ENCODE results near the gene ZBTB39. TPM values are rescaled to one million over a fixed set of nuclear protein-coding genes. Genes with fewer than 3 reads are reported as not detected.
A peak's percentile ranks its signal among the peaks of the same experiment; 100 is the strongest.
"Not testable (repeated sequence)": the region's sequence is repeated elsewhere in the genome, so short reads cannot be mapped to it uniquely, and the experiment has no call there.

ZBTB39 gene
- total RNA-seq, 1 donor from 2014 or later, result 6.8 TPM

DNA sequence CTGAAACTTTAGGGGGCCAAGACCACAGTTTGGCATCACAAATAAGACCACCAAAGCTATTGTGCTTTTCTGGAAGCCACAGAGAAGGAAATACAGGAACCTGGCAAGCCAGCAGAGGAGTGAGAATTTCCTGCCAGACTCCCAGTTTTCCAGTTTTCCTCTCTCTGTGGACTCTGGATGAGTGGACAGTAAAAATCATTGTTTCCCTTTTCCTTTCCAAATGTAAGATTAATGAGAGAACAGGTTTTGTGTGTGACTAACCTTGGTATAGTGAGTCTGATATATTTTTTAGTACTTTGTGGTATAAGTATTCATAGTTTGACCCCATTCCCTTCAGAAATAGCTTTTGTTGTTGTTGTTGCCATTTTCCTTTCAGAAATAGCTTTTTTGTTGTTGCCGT lies 12.6 kb upstream of the ZBTB39 start:
- DNase-seq, result no peak
- Histone ChIP-seq H3K27me3 (ENCODE audit: low read depth) (peaks cover 9% of the 10 kb centered on the region), H3K4me3 (no peak overlapping the region), H3K4me1 (no peaks in the 10 kb centered on the region), H3K36me3 (no peaks in the 10 kb centered on the region), H3K27ac (no peak overlapping the region), H3K9me3 (no peaks in the 10 kb centered on the region)
- no peak for ATAC-seq
- intact Hi-C loops (cut with DNase I), result no loop called here
- TF ChIP-seq, protein P1, sequence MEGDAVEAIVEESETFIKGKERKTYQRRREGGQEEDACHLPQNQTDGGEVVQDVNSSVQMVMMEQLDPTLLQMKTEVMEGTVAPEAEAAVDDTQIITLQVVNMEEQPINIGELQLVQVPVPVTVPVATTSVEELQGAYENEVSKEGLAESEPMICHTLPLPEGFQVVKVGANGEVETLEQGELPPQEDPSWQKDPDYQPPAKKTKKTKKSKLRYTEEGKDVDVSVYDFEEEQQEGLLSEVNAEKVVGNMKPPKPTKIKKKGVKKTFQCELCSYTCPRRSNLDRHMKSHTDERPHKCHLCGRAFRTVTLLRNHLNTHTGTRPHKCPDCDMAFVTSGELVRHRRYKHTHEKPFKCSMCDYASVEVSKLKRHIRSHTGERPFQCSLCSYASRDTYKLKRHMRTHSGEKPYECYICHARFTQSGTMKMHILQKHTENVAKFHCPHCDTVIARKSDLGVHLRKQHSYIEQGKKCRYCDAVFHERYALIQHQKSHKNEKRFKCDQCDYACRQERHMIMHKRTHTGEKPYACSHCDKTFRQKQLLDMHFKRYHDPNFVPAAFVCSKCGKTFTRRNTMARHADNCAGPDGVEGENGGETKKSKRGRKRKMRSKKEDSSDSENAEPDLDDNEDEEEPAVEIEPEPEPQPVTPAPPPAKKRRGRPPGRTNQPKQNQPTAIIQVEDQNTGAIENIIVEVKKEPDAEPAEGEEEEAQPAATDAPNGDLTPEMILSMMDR (IDR thresholded peaks at IDR 0.05), result no peak

DNA sequence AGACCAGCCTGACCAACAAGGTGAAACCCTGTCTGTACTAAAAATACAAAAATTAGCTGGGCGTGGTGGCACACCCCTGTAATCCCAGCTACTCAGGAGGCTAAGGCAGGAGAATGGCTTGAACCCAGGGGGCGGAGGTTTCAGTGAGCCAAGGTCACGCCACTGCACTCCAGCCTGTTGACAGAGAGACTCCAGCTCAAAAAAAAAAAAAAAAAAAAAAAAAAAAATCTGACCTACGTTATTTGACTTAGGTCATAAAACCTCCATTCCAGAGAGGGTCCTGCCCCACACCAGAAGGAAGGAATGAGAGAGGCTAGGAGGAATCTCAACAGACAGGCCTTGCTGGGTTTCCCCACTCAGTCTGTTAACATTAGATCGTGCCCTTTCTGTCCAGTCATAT lies 12.0 kb upstream of the ZBTB39 start:
- intact Hi-C loops (cut with DNase I); DNase-seq; H3K27ac ChIP-seq; H3K27me3 ChIP-seq (ENCODE audit: low read depth); H3K4me1 ChIP-seq; H3K4me3 ChIP-seq; ATAC-seq; H3K36me3 ChIP-seq; H3K9me3 ChIP-seq: not testable (repeated sequence)

DNA sequence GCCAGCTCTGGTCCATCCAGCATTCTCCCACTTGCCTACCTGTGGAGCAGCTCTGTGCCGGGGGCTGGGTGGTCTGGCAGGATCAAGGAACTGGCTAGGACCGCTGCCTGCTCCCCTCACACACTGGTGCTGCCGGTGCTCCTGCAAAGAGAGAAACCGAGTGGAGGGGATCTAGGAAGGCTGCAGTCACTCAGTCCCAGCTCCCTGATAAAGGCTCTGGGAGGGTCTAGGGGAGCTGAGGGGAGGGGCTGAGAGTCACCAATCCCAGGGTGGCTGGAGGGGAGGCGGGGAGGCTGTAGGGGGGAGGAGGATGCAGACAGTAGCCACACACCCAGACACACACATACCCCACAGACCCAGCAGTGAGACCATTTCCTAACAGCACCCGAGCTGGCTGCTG lies 10.0 kb upstream of the ZBTB39 start, which contains the start of gene TAC3:
Gene TAC3, minus strand, starts transcription at position 182 of the 400 bp plus-strand sequence. CDS start 732 bp downstream, outside the sequence.
- intact Hi-C loops (cut with DNase I), result no loop called here

DNA sequence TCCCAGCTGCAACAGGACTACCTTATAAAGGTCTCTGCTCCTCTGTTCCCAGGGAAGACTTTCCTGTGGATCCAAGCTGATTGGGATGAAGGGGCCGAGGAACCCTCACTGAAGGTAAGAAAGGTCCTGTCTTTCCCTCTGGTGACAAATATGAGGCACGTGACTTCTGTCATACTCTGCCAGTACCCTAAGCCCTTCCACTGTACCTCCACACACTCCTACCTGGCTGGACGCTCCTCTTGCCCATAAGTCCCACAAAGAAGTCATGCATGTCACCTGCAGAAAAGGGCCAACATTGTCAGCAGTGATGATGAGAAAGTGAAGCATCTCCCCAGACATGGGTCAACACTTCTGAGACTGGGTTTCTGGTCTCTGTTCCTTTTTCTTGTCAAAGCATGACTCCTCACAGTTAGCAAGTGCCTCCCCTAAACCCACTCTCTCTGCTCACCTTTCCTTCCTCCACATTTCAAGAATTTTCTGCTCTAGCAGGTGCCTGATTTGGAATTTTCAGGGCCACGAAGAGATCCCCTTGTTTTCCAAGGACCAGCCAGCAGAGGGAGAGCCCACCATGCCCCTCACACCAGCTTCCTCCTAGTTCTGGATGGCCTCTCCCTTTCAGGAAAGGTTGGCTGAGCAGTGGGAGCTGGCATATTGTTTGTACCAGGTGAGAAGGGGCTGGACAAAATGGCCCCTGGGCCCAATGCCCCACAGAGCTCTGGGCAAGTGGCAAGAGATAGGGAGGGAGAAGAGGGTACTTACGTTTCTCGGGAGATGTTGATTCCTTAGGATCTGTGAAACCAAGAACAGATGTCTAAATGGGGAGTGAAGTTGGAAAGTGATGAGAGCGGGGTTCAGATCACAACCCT lies 6.5 kb upstream of the ZBTB39 start:
- Histone ChIP-seq H3K27me3 (ENCODE audit: low read depth) (peaks cover 9% of the 10 kb centered on the region), H3K36me3 (no peaks in the 10 kb centered on the region), H3K9me3 (no peaks in the 10 kb centered on the region), H3K4me1 (peaks cover 4% of the 10 kb centered on the region), H3K4me3 (no peak overlapping the region), H3K27ac (no peak overlapping the region)
- TF ChIP-seq, protein P1 (IDR thresholded peaks at IDR 0.05), result no peak
- DNase-seq, result no peak
- ATAC-seq, result no peak
- intact Hi-C loops (cut with DNase I), result no loop called here

More for the DNA sequence above, 10.0 kb upstream of the ZBTB39 start, which contains the start of gene TAC3:
- Histone ChIP-seq H3K36me3 (no peaks in the 10 kb centered on the region), H3K27ac (no peak within 1 kb of the TSS), H3K27me3 (ENCODE audit: low read depth) (peaks cover 9% of the 10 kb centered on the region), H3K9me3 (no peaks in the 10 kb centered on the region), H3K4me1 (no peaks in the 10 kb centered on the region), H3K4me3 (no peak within 1 kb of the TSS)
- peak in 1 of 2 donors; percentile 27 for ATAC-seq
- TF ChIP-seq, protein P1 (IDR thresholded peaks at IDR 0.05), result no peak
- no peak for DNase-seq

DNA sequence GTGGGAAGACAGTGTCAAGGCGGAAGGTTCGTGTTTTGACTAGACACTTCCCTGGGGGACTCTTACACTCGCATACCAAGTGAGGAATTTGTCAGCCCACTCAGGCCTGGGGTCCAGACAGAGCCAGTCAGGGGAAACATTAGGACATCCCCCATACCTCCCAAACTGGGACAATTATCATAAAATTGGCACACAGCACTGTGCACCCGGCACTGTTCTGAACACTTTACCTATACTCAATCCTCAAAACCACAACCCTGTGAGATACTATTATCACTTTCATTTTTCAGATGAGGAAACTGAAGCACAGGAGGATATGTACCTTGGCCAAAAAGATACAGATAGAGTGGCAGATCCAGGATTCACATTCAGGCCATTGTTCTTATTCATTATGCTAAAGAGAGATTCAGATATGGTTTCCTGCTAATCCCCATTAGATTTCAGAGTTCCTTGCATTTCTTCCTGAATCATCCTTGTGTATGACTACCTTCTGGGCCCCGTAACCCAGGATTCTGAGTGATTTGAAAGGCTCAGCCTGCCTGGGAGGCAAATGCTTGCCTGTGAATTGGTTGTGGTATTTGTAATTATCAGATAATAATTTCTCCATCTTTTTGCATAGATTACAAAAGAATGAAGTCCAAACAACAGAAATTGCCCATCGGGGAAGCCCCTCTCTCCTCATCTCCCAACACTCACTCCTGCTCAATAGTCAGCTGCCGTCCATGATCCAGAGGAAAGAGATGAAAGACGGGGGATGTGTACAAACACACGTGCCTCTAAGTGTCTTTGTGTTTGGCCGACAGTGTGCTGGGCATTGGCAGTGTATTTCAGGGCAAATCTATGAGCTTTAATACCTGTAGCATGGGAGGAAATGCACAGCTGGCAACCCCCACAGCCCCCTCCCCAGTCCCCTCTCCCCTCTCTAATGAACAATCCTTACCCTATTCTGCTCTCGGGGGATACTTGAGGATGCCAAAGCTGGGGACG lies 5.4 kb upstream of the ZBTB39 start:
- no peak for ATAC-seq
- no peak for DNase-seq
- no peak overlapping the region for H3K4me3 ChIP-seq
- peaks cover 6% of the 10 kb centered on the region for H3K27me3 ChIP-seq (ENCODE audit: low read depth)
- no peaks in the 10 kb centered on the region for H3K9me3 ChIP-seq
- no peaks in the 10 kb centered on the region for H3K36me3 ChIP-seq
- H3K27ac ChIP-seq, result no peak overlapping the region
- H3K4me1 ChIP-seq, result peaks cover 8% of the 10 kb centered on the region
- TF ChIP-seq, protein P1 (IDR thresholded peaks at IDR 0.05), result no peak
- intact Hi-C loops (cut with DNase I), result no loop called here
